Natural killer cell treated with Interleukin-12 subunit alpha and Interleukin-12 subunit beta and Interleukin-15 and Interleukin-18, amount 100 ng/mL, for 72 hours (primary cell): ENCODE data around the gene POLR2J3. TPM values are rescaled to one million over a fixed set of nuclear protein-coding genes. Genes with fewer than 3 reads are reported as not detected.
"Not testable (repeated sequence)": the region's sequence is repeated elsewhere in the genome, so short reads cannot be mapped to it uniquely, and the experiment has no call there.

Experiments used
- ATAC-seq, 2 donors: fragments of 150-1000 bp; cut with Tn5 transposase in 1 of 2; sonication (Bioruptor Pico), chemical (Tn5 transposase) in 1 of 2; 2 replicates each; pipeline ENCODE4 v1.10.0; 2021
- DNase-seq: peaks from one replicate; pipeline ENCODE4 v3.0.0; 2022; ENCODE audit warnings: low spot score
- H3K27ac Mint-ChIP-seq, 2 donors: 1 replicate in 1 of 2; 2 replicates in 1 of 2; pipeline ENCODE4 v1.8.0; 2022; ENCODE audit warnings: mixed read lengths in 2 of 2, mild to moderate bottlenecking in 1 of 2, moderate library complexity in 1 of 2
- H3K27me3 Mint-ChIP-seq, 2 donors: 1 replicate in 1 of 2; 2 replicates in 1 of 2; pipeline ENCODE4 v1.8.0; 2022; ENCODE audit warnings: mixed read lengths in 2 of 2
- H3K36me3 Mint-ChIP-seq: one replicate; pipeline ENCODE4 v1.8.0; 2022; ENCODE audit warnings: mixed read lengths
- H3K4me1 Mint-ChIP-seq, 2 donors: 1 replicate in 1 of 2; 2 replicates in 1 of 2; pipeline ENCODE4 v1.8.0; 2022; ENCODE audit warnings: low read depth in 2 of 2, mixed read lengths in 2 of 2, mild to moderate bottlenecking in 1 of 2
- H3K4me3 Mint-ChIP-seq: one replicate; pipeline ENCODE4 v1.8.0; 2022; ENCODE audit warnings: mixed read lengths
- H3K9me3 Mint-ChIP-seq: 2 replicates; pipeline ENCODE4 v1.8.0; 2022; ENCODE audit warnings: mixed read lengths
- total RNA-seq, 2 donors: library from RNA; stranded (reverse); gene quantifications; one replicate each; pipeline ENCODE4 v1.2.3, GENCODE V29; 2022

Gene POLR2J3
- total RNA-seq, 2 donors from 2014 or later: 54.0 to 155 TPM

- not testable (repeated sequence) for H3K27ac Mint-ChIP-seq, H3K9me3 Mint-ChIP-seq, H3K4me1 Mint-ChIP-seq, DNase-seq, ATAC-seq, H3K4me3 Mint-ChIP-seq, H3K36me3 Mint-ChIP-seq, H3K27me3 Mint-ChIP-seq
These were observed 51.6 kb downstream of the POLR2J3 start for GRCh38 chr7:102520797-102521196.

GRCh38 chr7:102517550-102518147 lies 54.7 kb downstream of the POLR2J3 start, which contains the start of gene RASA4B:
TSS of gene RASA4B (minus strand) at chr7:102517777. CDS start at chr7:102517710, 67 bp downstream.
- H3K4me3 Mint-ChIP-seq: peak within 1 kb of the TSS; percentile 44

More at GRCh38 chr7:102517550-102518147, 54.7 kb downstream of the POLR2J3 start, which contains the start of gene RASA4B:
- H3K9me3 Mint-ChIP-seq, H3K36me3 Mint-ChIP-seq, H3K27ac Mint-ChIP-seq, H3K27me3 Mint-ChIP-seq, H3K4me1 Mint-ChIP-seq, DNase-seq: not testable (repeated sequence)
- ATAC-seq: peak; percentile 99 to 100

Other genes with a start within 250 kb of the POLR2J3 start
- gene SPDYE6, start 216.1 kb downstream of the POLR2J3 start, total RNA-seq: not detected
- 10 to 100 TPM; 26.7 to 39.5 TPM for gene PRKRIP1, start 176.2 kb downstream of the POLR2J3 start, total RNA-seq
- gene ORAI2, start 139.0 kb downstream of the POLR2J3 start, total RNA-seq: 10 to 100 TPM; 56.5 to 70.4 TPM
- gene ALKBH4, start 107.7 kb downstream of the POLR2J3 start, total RNA-seq: 10 to 100 TPM in 1 of 2 donors, 1 to 10 TPM in 1; 7.8 to 19.3 TPM
- gene LRWD1, start 107.6 kb downstream of the POLR2J3 start, total RNA-seq: 10 to 100 TPM; 22.9 to 44.2 TPM
- 10 to 100 TPM; 56.9 to 57.6 TPM for gene POLR2J, start 93.7 kb downstream of the POLR2J3 start, total RNA-seq
- gene RASA4B, start 54.8 kb downstream of the POLR2J3 start, total RNA-seq: 10 to 100 TPM in 1 of 2 donors, under 1 TPM in 1; 0.48 to 23.4 TPM
- gene UPK3BL2, start 28.9 kb downstream of the POLR2J3 start, total RNA-seq: 100 to 1,000 TPM in 1 of 2 donors, 10 to 100 TPM in 1; 26.2 to 105 TPM
- under 1 TPM in 1 of 2 donors, not detected in 1; 0.53 TPM for gene SPDYE2, start 21.4 kb downstream of the POLR2J3 start, total RNA-seq
- 10 to 100 TPM in 1 of 2 donors, 1 to 10 TPM in 1; 7.9 to 24.0 TPM for gene RASA4, start 44.2 kb upstream of the POLR2J3 start, total RNA-seq
- 10 to 100 TPM; 28.8 to 63.3 TPM for gene UPK3BL1, start 70.2 kb upstream of the POLR2J3 start, total RNA-seq
- gene SPDYE2B, start 77.7 kb upstream of the POLR2J3 start, total RNA-seq: not detected
- gene POLR2J2, start 99.1 kb upstream of the POLR2J3 start, total RNA-seq: 10 to 100 TPM; 17.7 to 72.2 TPM
- 10 to 100 TPM in 1 of 2 donors, 1 to 10 TPM in 1; 8.2 to 15.6 TPM for gene FAM185A, start 176.4 kb upstream of the POLR2J3 start, total RNA-seq